ENCODE measurements around the gene OAS3.
A peak's percentile ranks its signal among the peaks of the same experiment; 100 is the strongest.
"Not testable (repeated sequence)": the region's sequence is repeated elsewhere in the genome, so short reads cannot be mapped to it uniquely, and the experiment has no call there.

OAS3 gene

DNA sequence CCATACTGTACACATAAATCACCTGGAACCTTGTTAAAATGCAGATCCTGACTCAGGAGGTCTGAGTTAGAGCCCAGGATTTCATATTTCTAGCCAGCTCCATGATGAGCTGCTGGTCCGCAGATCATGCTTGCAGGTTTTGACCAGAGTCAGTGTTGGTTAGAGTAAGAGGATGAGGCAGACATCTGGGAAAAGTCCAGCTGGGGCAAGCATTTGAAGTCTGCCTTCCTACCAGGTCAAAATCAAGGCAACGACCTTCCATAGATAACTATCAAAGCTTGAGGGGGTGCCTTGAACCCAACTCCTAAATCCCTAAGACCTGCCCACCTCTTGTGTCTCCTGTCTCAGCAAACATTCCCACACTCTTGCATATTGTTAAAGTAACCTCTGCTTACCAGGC lies 49.3 kb downstream of the OAS3 start:
- no peaks in the 10 kb centered on the region for H3K27me3 Mint-ChIP-seq
- H3K27ac Mint-ChIP-seq: peak overlapping the region; percentile 86 to 87
- peaks cover 24 to 55% of the 10 kb centered on the region in 2 donors for H3K4me1 Mint-ChIP-seq (ENCODE audit: low read depth in 2 of 2)
- no peak overlapping the region for H3K4me3 Mint-ChIP-seq
- DNase-seq: no peak
- H3K36me3 Mint-ChIP-seq (ENCODE audit: insufficient read depth): peaks cover 35% of the 10 kb centered on the region
- no peak for ATAC-seq (replicated peaks)
- no peaks in the 10 kb centered on the region for H3K9me3 Mint-ChIP-seq

DNA sequence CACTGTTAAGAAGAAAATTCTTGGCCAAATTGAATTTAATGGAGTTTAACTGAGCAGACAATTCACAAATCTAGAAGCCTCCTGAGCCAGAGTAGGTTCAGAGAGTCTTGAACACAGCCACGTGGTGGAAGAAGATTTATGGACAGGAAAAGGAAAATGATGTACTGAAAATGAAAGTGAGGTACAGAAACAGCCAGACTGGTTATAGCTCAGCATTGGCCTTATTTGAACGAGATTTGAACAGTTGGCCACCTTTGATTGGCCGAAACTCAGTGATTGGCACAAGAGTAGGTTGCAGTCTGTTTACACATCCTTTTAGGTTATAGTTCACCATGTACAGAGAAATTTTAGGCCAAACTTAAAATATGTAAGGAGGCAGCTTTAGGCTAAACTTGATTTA lies 50.0 kb downstream of the OAS3 start:
- Mint-ChIP-seq H3K9me3 (no peaks in the 10 kb centered on the region), H3K27me3 (no peaks in the 10 kb centered on the region), H3K4me1 (ENCODE audit: low read depth in 2 of 2) (peaks cover 20 to 49% of the 10 kb centered on the region in 2 donors), H3K4me3 (no peak overlapping the region), H3K27ac (peak overlapping the region; percentile 86 to 87), H3K36me3 (ENCODE audit: insufficient read depth) (peaks cover 35% of the 10 kb centered on the region)
- DNase-seq: no peak
- ATAC-seq (replicated peaks): no peak

DNA sequence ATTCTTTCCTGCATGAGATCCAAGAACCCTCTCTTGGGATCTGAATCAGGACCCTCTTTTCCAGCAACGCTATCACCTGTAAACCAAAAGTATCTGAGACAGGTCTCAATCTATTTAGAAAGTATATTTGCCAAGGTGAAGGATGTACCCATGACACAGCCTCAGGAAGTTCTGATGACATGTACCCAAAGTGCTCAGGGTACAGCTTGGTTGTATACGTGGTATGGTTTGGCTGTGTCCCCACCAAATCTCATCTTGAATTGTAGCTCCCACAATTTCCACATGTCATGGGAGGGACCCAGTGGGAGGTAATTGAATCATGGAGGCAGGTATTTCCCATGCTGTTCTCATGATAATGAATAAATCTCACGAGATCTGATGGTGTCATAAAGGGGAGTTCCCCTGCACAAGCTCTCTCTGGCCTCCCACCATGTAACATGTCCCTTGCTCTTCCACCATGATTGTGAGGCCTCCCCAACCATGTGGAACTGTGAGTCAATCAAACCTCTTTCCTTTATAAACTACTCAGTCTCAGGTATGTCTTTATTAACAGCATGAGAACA lies 50.6 kb downstream of the OAS3 start:
- not testable (repeated sequence) for H3K27me3 Mint-ChIP-seq; DNase-seq; ATAC-seq (replicated peaks); H3K4me3 Mint-ChIP-seq; H3K9me3 Mint-ChIP-seq
- Mint-ChIP-seq H3K4me1 (ENCODE audit: low read depth in 2 of 2) (peaks cover 20 to 42% of the 10 kb centered on the region in 2 donors), H3K36me3 (ENCODE audit: insufficient read depth) (peaks cover 37% of the 10 kb centered on the region), H3K27ac (peak overlapping the region; percentile 86 to 87)

DNA sequence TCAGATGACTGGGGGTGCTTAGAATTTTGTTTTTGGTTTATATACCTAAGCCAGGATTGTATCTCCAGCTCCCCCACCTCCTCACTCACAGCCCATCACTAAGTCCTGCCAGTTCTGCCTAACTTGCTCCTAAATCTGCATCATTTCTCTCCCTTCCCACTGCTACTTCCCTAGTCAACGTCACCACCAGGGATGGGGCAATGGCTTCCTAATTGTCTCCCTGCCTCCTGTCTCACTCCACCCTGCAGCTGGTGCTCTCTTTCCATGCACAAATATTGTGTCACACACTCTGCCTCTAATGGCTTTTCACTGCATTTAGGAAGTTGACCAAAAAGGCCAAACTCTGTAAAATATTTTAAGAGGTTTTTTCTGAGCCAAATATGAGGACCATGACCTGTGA lies 51.5 kb downstream of the OAS3 start:
- Mint-ChIP-seq H3K9me3 (no peaks in the 10 kb centered on the region), H3K27ac (peak overlapping the region; percentile 3 to 18), H3K36me3 (ENCODE audit: insufficient read depth) (peaks cover 38% of the 10 kb centered on the region), H3K27me3 (no peaks in the 10 kb centered on the region), H3K4me1 (ENCODE audit: low read depth in 2 of 2) (peaks cover 17 to 34% of the 10 kb centered on the region in 2 donors), H3K4me3 (no peak overlapping the region)
- ATAC-seq (replicated peaks) (no peak), DNase-seq (no peak)

DNA sequence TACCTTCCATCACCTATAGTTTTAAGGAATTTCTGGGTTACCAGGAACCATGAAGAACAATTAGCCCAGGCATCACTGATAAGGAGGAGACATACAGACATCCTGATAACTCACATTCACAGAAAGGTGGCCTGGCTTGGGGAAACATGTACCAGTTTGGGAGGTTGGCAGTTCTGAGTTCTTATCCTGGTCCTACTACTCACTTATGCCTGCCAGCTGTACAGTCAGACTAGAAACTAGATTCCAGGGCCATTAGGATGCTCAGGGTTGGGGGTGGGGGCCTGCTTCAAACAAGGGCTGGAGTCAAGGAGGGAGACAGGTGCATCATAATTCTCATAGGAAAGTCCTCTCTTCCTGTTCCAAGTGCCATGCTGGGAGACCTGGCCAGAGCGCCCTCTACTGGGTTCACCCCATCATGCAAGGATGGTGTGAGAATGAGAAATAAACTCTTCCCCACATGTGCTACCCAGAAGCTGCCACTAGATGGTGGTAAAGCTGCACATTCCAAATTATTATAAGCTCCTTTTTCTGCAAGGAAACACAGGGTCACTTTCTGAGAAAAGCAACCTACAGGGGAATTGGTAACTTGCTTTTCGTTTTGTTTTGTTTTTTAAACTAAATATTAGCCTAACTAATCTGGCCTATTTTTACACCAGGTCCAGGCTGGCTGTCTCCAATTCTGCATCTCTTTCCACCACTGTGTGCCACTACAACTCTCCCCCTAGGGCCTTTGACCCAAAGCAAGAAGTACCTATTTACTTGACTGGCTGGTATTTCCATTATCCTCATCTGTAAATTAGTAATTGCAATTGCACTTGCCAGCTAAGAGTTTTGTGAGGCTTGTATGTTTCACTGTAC lies 54.5 kb downstream of the OAS3 start:
- DNase-seq (peak; percentile 33 to 57 (median 34)), ATAC-seq (replicated peaks) (peak; percentile 68)
- Mint-ChIP-seq H3K27ac (peak overlapping the region in 1 of 2 donors; percentile 25), H3K4me3 (no peak overlapping the region), H3K4me1 (ENCODE audit: low read depth in 2 of 2) (peaks cover 10 to 24% of the 10 kb centered on the region in 2 donors), H3K36me3 (ENCODE audit: insufficient read depth) (peaks cover 62% of the 10 kb centered on the region), H3K9me3 (no peaks in the 10 kb centered on the region), H3K27me3 (no peaks in the 10 kb centered on the region)

DNA sequence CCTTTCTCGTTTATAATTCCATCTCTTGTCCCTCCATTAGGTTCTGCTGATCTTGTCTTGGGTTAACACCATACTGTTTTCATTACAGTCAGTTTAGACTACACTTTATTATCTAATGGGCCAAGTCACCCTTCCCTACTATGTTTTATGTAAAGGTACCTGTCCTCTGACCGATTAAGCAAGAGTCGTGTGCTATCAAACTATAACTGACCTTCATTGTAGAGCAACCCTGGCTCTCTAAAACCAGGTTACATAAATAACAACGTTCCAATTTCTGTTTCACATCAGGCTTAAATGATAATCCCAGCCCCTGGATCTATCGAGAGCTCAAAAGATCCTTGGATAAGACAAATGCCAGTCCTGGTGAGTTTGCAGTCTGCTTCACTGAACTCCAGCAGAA lies 56.7 kb downstream of the OAS3 start:
- H3K4me1 Mint-ChIP-seq (ENCODE audit: low read depth in 2 of 2): peaks cover 3 to 9% of the 10 kb centered on the region in 2 donors
- no peaks in the 10 kb centered on the region for H3K27me3 Mint-ChIP-seq
- H3K4me3 Mint-ChIP-seq: no peak overlapping the region
- DNase-seq: no peak
- no peak overlapping the region for H3K27ac Mint-ChIP-seq
- no peak for ATAC-seq (replicated peaks)
- H3K9me3 Mint-ChIP-seq: peaks cover 0 to 3% of the 10 kb centered on the region in 2 donors
- peaks cover 64% of the 10 kb centered on the region for H3K36me3 Mint-ChIP-seq (ENCODE audit: insufficient read depth)

DNA sequence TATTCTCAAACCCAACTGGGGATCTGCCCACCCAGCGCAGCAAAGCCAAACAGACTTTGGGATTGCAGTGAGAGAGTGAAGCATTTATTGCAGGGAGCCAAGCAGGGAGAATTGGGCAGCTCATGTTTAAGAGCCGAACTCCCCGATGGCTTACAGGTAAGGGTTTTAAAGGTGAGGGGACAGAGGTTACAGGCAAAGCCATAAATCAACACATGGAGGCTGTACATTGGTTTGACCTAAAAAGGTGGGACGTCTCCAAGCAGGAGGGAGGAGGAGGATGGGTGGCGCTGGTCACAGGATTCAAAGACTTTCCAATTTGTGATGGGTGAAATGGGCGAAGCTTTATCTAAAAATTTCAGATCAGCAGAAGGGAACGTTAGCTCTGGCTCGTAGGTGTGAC lies 58.2 kb downstream of the OAS3 start:
- peaks cover 0 to 4% of the 10 kb centered on the region in 2 donors for H3K4me1 Mint-ChIP-seq (ENCODE audit: low read depth in 2 of 2)
- peaks cover 0 to 3% of the 10 kb centered on the region in 2 donors for H3K9me3 Mint-ChIP-seq
- peaks cover 56% of the 10 kb centered on the region for H3K36me3 Mint-ChIP-seq (ENCODE audit: insufficient read depth)
- H3K27me3 Mint-ChIP-seq: no peaks in the 10 kb centered on the region
- no peak overlapping the region for H3K27ac Mint-ChIP-seq
- no peak overlapping the region for H3K4me3 Mint-ChIP-seq
- DNase-seq (no peak), ATAC-seq (replicated peaks) (no peak)

DNA sequence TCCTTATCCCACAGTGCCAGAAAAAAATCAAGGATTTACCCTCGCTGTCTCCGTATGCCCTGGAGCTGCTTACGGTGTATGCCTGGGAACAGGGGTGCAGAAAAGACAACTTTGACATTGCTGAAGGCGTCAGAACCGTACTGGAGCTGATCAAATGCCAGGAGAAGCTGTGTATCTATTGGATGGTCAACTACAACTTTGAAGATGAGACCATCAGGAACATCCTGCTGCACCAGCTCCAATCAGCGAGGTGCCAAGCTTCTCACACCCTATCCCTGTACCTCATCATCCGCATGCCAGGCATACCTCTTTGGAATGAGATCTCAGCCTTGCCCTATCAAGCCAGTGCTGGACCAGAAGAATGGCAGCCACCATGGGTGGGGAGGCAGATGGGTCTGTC lies 59.2 kb downstream of the OAS3 start:
- H3K27ac Mint-ChIP-seq: no peak overlapping the region
- peaks cover 60% of the 10 kb centered on the region for H3K36me3 Mint-ChIP-seq (ENCODE audit: insufficient read depth)
- DNase-seq (no peak), ATAC-seq (replicated peaks) (no peak)
- H3K4me3 Mint-ChIP-seq: no peak overlapping the region
- peaks cover 0 to 3% of the 10 kb centered on the region in 2 donors for H3K9me3 Mint-ChIP-seq
- H3K27me3 Mint-ChIP-seq: no peaks in the 10 kb centered on the region
- H3K4me1 Mint-ChIP-seq (ENCODE audit: low read depth in 2 of 2): peaks cover 0 to 4% of the 10 kb centered on the region in 2 donors

DNA sequence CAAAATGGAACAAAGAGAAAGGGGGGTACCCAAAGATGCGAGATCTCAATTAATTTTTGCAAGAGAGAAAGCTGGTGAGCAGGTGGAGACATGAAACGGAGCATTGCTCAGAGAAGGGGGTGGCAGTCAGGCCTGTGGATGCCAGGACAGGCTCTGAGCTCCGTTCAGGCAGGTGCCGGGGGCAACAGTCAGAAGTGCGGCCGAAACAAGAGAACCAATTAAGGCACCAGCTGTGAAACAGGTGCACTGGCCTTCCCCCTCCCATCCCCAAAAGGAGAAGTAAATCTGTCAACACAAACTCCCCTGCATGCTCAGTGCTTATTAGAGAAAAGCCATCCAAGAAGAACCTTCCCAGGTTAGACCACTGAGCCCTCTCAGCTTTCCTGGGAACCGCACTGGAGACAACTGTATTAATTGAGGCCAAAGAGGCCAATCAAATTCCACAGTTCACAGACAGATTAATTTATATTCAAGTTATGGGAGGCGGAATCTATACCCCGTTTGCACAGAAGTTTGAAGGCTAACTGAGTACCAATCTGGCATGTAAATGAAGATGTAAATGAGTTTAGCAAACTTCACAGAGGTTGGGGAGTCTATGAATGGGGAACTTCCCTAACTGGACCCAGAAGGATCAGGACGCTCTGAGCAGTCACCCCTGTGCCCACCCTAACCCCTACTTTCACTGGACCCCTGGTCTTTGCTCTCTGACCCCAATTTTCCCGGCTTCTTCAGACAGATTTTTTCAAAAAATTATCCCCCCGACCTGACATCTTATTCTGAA lies 60.9 kb downstream of the OAS3 start:
- peak; percentile 14 for ATAC-seq (replicated peaks)
- Mint-ChIP-seq H3K9me3 (peaks cover 0 to 3% of the 10 kb centered on the region in 2 donors), H3K4me3 (no peak overlapping the region), H3K27ac (peak overlapping the region in 1 of 2 donors; percentile 77), H3K4me1 (ENCODE audit: low read depth in 2 of 2) (peaks cover 0 to 4% of the 10 kb centered on the region in 2 donors), H3K36me3 (ENCODE audit: insufficient read depth) (peaks cover 73% of the 10 kb centered on the region), H3K27me3 (no peaks in the 10 kb centered on the region)
- no peak for DNase-seq

DNA sequence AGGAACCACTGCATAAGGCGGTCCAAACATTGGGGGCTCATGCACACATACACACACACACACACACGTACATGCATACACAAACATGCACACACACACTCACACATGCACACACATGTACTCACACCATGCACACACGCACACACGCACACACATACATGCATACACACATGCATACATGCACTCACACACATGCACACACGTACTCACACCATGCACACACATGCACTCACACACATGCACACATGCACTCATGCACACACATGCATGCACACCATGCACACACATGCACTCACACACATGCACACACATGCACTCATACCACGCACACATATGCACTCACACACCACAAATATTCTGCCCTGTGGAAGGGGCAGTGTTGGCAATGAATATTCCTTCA lies 62.2 kb downstream of the OAS3 start:
- Mint-ChIP-seq H3K4me3 (no peak overlapping the region), H3K27me3 (no peaks in the 10 kb centered on the region), H3K4me1 (ENCODE audit: low read depth in 2 of 2) (no peaks in the 10 kb centered on the region), H3K36me3 (ENCODE audit: insufficient read depth) (peaks cover 83% of the 10 kb centered on the region), H3K27ac (no peak overlapping the region), H3K9me3 (peaks cover 0 to 3% of the 10 kb centered on the region in 2 donors)
- DNase-seq (no peak), ATAC-seq (replicated peaks) (no peak)

DNA sequence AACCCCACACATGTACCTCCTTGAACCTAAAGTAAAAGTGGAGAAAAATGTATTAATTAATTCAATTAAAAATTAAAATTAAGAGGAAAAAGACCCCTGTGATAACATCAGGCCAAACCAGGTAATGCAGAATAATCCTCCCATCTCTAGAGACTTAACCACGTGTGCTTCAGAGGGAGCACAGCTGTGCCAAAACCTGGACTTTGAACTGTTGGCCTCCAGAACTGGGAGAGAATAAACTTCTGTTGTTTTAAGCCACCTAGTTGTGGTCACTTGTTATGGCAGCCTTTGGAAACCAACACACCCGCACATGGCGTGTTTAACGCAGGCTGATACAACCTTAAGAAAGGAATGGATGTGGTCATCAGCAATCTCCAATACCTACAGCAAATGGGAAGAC lies 63.9 kb downstream of the OAS3 start:
- no peak for DNase-seq
- H3K36me3 Mint-ChIP-seq (ENCODE audit: insufficient read depth): peaks cover 83% of the 10 kb centered on the region

DNA sequence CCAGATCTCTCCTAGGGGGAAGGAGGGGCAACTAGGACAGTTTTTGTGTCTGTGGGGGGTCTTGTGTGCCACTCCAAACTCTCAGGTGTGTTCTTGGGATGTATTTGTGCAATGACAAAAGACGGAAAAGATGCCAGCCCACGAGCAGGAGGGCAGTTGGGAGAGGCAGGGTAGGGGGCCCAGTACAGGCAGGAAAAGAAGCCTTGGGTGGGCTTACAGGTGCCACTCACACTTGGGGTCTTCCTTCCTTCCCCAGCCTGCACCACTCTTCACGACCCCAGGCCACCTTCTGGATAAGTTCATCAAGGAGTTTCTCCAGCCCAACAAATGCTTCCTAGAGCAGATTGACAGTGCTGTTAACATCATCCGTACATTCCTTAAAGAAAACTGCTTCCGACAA lies 64.4 kb downstream of the OAS3 start:
- DNase-seq (no peak), ATAC-seq (replicated peaks) (no peak)
- H3K27me3 Mint-ChIP-seq: no peaks in the 10 kb centered on the region
- H3K4me3 Mint-ChIP-seq: no peak overlapping the region
- H3K9me3 Mint-ChIP-seq: peaks cover 0 to 3% of the 10 kb centered on the region in 2 donors
- no peaks in the 10 kb centered on the region for H3K4me1 Mint-ChIP-seq (ENCODE audit: low read depth in 2 of 2)
- peak overlapping the region in 1 of 2 donors; percentile 38 for H3K27ac Mint-ChIP-seq
- peaks cover 79% of the 10 kb centered on the region for H3K36me3 Mint-ChIP-seq (ENCODE audit: insufficient read depth)

More for the DNA sequence above, 63.9 kb downstream of the OAS3 start:
- Mint-ChIP-seq H3K9me3 (peaks cover 0 to 3% of the 10 kb centered on the region in 2 donors), H3K4me3 (no peak overlapping the region), H3K27me3 (no peaks in the 10 kb centered on the region), H3K4me1 (ENCODE audit: low read depth in 2 of 2) (no peaks in the 10 kb centered on the region), H3K27ac (peak overlapping the region in 1 of 2 donors; percentile 38)
- ATAC-seq (replicated peaks): no peak

DNA sequence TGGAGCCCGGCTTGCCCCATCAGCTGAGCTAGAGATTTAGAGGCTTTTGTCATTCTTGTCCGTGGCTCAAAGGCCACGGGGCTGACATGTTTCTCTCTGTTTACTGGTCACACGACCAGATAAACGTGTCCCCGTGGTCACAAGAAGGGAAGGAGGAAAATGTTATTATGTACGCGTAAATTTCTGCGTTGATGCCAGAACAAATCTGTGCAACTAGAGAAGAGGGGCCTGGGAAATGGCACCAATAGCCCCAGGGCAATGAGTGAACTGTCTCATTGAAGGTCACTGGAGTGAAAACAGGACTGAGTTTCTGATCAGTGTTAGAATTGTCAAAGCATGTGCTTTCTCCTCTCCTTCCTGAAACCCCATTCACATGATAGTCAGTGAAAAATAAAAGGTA lies 65.4 kb downstream of the OAS3 start:
- Mint-ChIP-seq H3K4me1 (ENCODE audit: low read depth in 2 of 2) (no peaks in the 10 kb centered on the region), H3K27ac (peak overlapping the region; percentile 38 to 75), H3K36me3 (ENCODE audit: insufficient read depth) (peaks cover 79% of the 10 kb centered on the region), H3K27me3 (no peaks in the 10 kb centered on the region), H3K9me3 (peaks cover 0 to under 1% of the 10 kb centered on the region in 2 donors), H3K4me3 (no peak overlapping the region)
- no peak for DNase-seq
- no peak for ATAC-seq (replicated peaks)

All from effector memory CD8-positive, alpha-beta T cell (primary cell).